ENCODE measurements around the gene KRT13. TPM values are rescaled to one million over a fixed set of nuclear protein-coding genes. Genes with fewer than 3 reads are reported as not detected.

KRT13 gene
- total and polyA plus RNA-seq, 2 donors (not counting 3 experiments of a cell fraction or from before 2014, with no cell fraction given), result not detected

DNA sequence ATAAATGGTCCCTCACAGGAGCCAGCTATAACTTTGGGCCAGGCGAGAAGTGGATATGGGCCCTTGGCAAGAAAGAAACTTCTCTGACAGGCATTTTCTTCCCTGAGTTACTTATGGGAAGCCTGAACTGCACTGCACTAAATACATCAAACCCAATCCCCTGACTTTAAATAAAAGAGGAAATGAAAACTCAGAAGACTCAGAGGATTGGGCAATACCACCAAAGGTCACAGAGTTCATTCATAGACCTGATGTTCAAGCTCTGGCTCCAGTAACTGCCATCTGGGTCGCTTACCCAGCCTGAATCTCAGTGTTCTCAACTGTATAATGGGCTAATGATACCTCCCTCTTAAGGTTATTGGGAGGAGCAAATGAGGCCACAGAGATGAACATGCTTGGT lies 25.3 kb downstream of the KRT13 start:
- no peaks in the 10 kb centered on the region for H3K79me2 ChIP-seq (ENCODE audit: control insufficient read depth, insufficient read depth, low read length)
- no peaks in the 10 kb centered on the region for H3K9me3 ChIP-seq (replicated peaks; ENCODE audit: control insufficient read depth, insufficient read depth, low read length)
- H3K9me1 ChIP-seq (replicated peaks; ENCODE audit: control insufficient read depth, extremely low read depth, insufficient read depth, low read length), result no peaks in the 10 kb centered on the region
- H3K36me3 ChIP-seq (ENCODE audit: control insufficient read depth in 2 of 2, extremely low read depth in 1 of 2, insufficient read depth in 2 of 2, low read length in 2 of 2), result no peaks in the 10 kb centered on the region
- no peaks in the 10 kb centered on the region for H3K27me3 ChIP-seq (ENCODE audit: control insufficient read depth in 2 of 2, insufficient read depth in 2 of 2, low read length in 2 of 2)
- POLR2A ChIA-PET, result no interaction called here
- intact Hi-C loops (cut with micrococcal nuclease), result no loop called here
- TF ChIP-seq, protein P1, sequence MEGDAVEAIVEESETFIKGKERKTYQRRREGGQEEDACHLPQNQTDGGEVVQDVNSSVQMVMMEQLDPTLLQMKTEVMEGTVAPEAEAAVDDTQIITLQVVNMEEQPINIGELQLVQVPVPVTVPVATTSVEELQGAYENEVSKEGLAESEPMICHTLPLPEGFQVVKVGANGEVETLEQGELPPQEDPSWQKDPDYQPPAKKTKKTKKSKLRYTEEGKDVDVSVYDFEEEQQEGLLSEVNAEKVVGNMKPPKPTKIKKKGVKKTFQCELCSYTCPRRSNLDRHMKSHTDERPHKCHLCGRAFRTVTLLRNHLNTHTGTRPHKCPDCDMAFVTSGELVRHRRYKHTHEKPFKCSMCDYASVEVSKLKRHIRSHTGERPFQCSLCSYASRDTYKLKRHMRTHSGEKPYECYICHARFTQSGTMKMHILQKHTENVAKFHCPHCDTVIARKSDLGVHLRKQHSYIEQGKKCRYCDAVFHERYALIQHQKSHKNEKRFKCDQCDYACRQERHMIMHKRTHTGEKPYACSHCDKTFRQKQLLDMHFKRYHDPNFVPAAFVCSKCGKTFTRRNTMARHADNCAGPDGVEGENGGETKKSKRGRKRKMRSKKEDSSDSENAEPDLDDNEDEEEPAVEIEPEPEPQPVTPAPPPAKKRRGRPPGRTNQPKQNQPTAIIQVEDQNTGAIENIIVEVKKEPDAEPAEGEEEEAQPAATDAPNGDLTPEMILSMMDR (IDR thresholded peaks at IDR 0.05; ENCODE audit: extremely low read depth in 1 of 2, insufficient read depth in 1 of 2, low read depth in 1 of 2, low read length in 2 of 2), result no peak
- no peak for TF ChIP-seq FOS (IDR thresholded peaks at IDR 0.05; ENCODE audit: borderline replicate concordance, insufficient read depth, low read length)
- no peak for TF ChIP-seq MYC (IDR thresholded peaks at IDR 0.05; ENCODE audit: low read depth, low read length)
- TF ChIP-seq EZH2 (IDR thresholded peaks at IDR 0.05; ENCODE audit: borderline replicate concordance, low read depth, low read length, severe bottlenecking), result no peak
- TF ChIP-seq GATA2 (IDR thresholded peaks at IDR 0.05; ENCODE audit: insufficient read depth, insufficient read length, low read depth, low read length), result no peak
- TF ChIP-seq, protein P2, sequence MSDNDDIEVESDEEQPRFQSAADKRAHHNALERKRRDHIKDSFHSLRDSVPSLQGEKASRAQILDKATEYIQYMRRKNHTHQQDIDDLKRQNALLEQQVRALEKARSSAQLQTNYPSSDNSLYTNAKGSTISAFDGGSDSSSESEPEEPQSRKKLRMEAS (IDR thresholded peaks at IDR 0.05; ENCODE audit: insufficient read depth, insufficient read length), result no peak
- TF ChIP-seq POLR2A (IDR thresholded peaks at IDR 0.05; ENCODE audit: low read depth, low read length), result no peak
- TF ChIP-seq JUN (IDR thresholded peaks at IDR 0.05; ENCODE audit: borderline replicate concordance, insufficient read depth, insufficient read length, low read depth), result no peak
- TF ChIP-seq POLR2AphosphoS5 (IDR thresholded peaks at IDR 0.05; ENCODE audit: insufficient read depth, low read depth, low read length), result no peak
- no peak overlapping the region for H3K9ac ChIP-seq (replicated peaks; ENCODE audit: extremely low read depth, insufficient read depth, low read length)
- DNase-seq (ENCODE audit: low read depth, low spot score), result no peak
- no peak overlapping the region for H2AFZ ChIP-seq (ENCODE audit: low read depth, low read length)
- no TSS peak for BruUV-seq (replicated peaks)
- CTCF ChIA-PET, result interaction anchor here (0.8 to 22.3 kb wide), 2 partner anchors 12 to 71 kb away, joined by 3 to 350 read pairs; no protein-coding TSS in a partner anchor
- H3K4me3 ChIP-seq (replicated peaks in 1 of 3; ENCODE audit: insufficient read depth in 1 of 3, low read depth in 1 of 3, low read length in 3 of 3), result no peak overlapping the region
- no peaks in the 10 kb centered on the region for H3K4me1 ChIP-seq (ENCODE audit: control insufficient read depth, extremely low read depth, insufficient read depth, low read length)
- H3K4me2 ChIP-seq (ENCODE audit: insufficient read depth, low read length), result no peak overlapping the region
- H4K20me1 ChIP-seq (replicated peaks; ENCODE audit: control insufficient read depth, extremely low read depth, insufficient read depth, low read length), result no peaks in the 10 kb centered on the region
- dilution Hi-C loops (cut with MboI; ENCODE audit: extremely low pct_ligation_motif_present, low sequenced_read_pairs), result no loop called here
- FAIRE-seq, result no peak
- H3K27ac ChIP-seq (ENCODE audit: insufficient read depth, low read depth, low read length), result no peak overlapping the region
